ENCODE results near the gene DNAJC15. TPM values are rescaled to one million over a fixed set of nuclear protein-coding genes. Genes with fewer than 3 reads are reported as not detected.

The DNAJC15 gene
- total RNA-seq, 1 experiment from 2014 or later, result 10.8 TPM

DNA sequence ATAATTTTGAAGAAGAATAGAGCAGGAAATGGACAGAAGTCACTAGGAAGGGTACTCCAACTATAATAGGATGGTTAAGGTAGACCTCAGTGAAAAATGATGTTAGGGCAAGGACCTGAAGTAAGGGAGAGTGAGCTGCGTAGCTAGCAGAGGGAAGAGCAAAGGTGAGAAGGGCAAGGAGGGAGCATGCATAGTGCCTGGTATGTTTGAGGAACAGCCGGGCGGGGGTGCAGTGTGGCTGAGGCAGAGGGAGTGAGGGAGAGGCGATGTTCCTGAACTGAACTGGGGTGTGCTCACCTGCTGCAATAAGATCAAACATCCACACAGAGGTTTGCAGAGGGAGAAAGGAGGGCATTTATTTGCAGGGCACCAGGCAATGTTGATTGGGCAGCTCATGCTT is 110.4 kb downstream of the DNAJC15 start:
- no TSS peak for BruUV-seq (replicated peaks)
- Histone ChIP-seq H3K27ac (ENCODE audit: low read depth, low read length) (no peak overlapping the region), H3K4me2 (ENCODE audit: low read length) (no peak overlapping the region), H3K27me3 (ENCODE audit: insufficient read depth, low read length) (peaks cover 5% of the 10 kb centered on the region), H4K20me1 (ENCODE audit: insufficient read depth) (no peaks in the 10 kb centered on the region), H3K36me3 (ENCODE audit: control insufficient read depth in 1 of 2, insufficient read depth in 2 of 2, low read length in 2 of 2) (no peaks in the 10 kb centered on the region), H3K79me2 (ENCODE audit: insufficient read depth, low read length) (no peaks in the 10 kb centered on the region), H3K9me2 (ENCODE audit: insufficient read depth) (no peaks in the 10 kb centered on the region), H3K4me1 (ENCODE audit: control insufficient read depth in 1 of 2, insufficient read depth in 2 of 2, low read length in 2 of 2) (peaks cover 3 to 8% of the 10 kb centered on the region in 2 experiments; a peak in 2 of 4 replicates), H2AFZ (ENCODE audit: low read depth, low read length, poor library complexity, severe bottlenecking) (no peak overlapping the region), H3K9me3 (ENCODE audit: control insufficient read depth in 1 of 2, insufficient read depth in 1 of 2, low read depth in 1 of 2, low read length in 2 of 2) (no peaks in the 10 kb centered on the region), H3K9ac (ENCODE audit: low read length) (no peak overlapping the region), H3K4me3 (replicated peaks in 1 of 2; ENCODE audit: low read depth in 1 of 2, low read length in 2 of 2) (no peak overlapping the region)
- POLR2A ChIA-PET, result no interaction called here
- RAD21 ChIA-PET (ENCODE audit: low non-redundant PET in 1 of 2, low total read pairs in 2 of 2, uncharacterized antibody in 2 of 2, unreplicated experiment in 2 of 2), result no interaction called here
- intact Hi-C loops (cut with micrococcal nuclease), result loop anchor here (5.0 kb wide), 1 partner anchor 166 kb away; no protein-coding TSS in a partner anchor
- ATAC-seq (no peak), DNase-seq (ENCODE audit: low read depth, low spot score) (no peak)
- TF ChIP-seq POLR2A (IDR thresholded peaks at IDR 0.05; ENCODE audit: borderline replicate concordance, extremely low read depth, insufficient read depth, insufficient read length) (no peak), ZNF274 (IDR thresholded peaks at IDR 0.05; ENCODE audit: low read depth, low read length) (no peak), RAD21 (IDR thresholded peaks at IDR 0.05; ENCODE audit: low read depth) (no peak), ZFX (IDR thresholded peaks at IDR 0.05) (no peak), SP1 (IDR thresholded peaks at IDR 0.05; ENCODE audit: low read depth) (no peak), YY1 (IDR thresholded peaks at IDR 0.05; ENCODE audit: extremely low read depth, insufficient replicate concordance, low read depth, low read length) (no peak), TCF7L2 (IDR thresholded peaks at IDR 0.05; ENCODE audit: borderline replicate concordance, extremely low read depth, insufficient read depth, insufficient read length) (no peak), ELF1 (IDR thresholded peaks at IDR 0.05; ENCODE audit: borderline replicate concordance, low read depth) (no peak), SIN3A (IDR thresholded peaks at IDR 0.05; ENCODE audit: low read depth) (no peak), CEBPB (IDR thresholded peaks at IDR 0.05; ENCODE audit: low read depth) (no peak), EGR1 (IDR thresholded peaks at IDR 0.05; ENCODE audit: low read depth) (no peak), FOSL1 (IDR thresholded peaks at IDR 0.05; ENCODE audit: low read depth) (no peak)
- CTCF ChIA-PET, result no interaction called here

DNA sequence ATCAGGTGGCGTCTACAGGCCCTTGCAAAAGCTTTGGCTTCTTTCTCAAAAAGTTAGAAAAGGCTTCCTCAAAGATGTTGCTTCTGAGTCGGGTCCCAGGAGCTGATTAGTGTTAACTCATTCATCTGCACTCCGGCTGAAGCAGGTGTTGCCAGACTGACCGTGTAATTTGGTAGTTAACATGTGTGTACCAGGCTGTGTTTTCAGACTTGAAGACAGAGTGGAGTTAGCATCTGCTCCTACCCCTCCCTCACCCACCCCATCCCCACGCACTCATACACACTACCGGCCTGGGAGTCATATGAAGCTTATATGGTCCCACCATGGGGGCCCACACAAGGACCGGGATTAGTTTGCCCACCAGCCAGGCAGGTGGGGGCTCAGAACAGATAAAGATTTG is 111.5 kb downstream of the DNAJC15 start:
- intact Hi-C loops (cut with micrococcal nuclease), result loop anchor here (5.0 kb wide), 1 partner anchor 168 kb away; no protein-coding TSS in a partner anchor
- Histone ChIP-seq H3K4me3 (replicated peaks in 1 of 2; ENCODE audit: low read depth in 1 of 2, low read length in 2 of 2) (no peak overlapping the region), H3K9me2 (ENCODE audit: insufficient read depth) (no peaks in the 10 kb centered on the region), H3K9ac (ENCODE audit: low read length) (no peak overlapping the region), H3K27me3 (ENCODE audit: insufficient read depth, low read length) (no peaks in the 10 kb centered on the region; the same call in 1 of the 2 replicates), H3K27ac (ENCODE audit: low read depth, low read length) (no peak overlapping the region), H3K9me3 (ENCODE audit: control insufficient read depth in 1 of 2, insufficient read depth in 1 of 2, low read depth in 1 of 2, low read length in 2 of 2) (no peaks in the 10 kb centered on the region), H3K4me2 (ENCODE audit: low read length) (no peak overlapping the region), H3K79me2 (ENCODE audit: insufficient read depth, low read length) (no peaks in the 10 kb centered on the region), H3K4me1 (ENCODE audit: control insufficient read depth in 1 of 2, insufficient read depth in 2 of 2, low read length in 2 of 2) (peaks cover 3 to 8% of the 10 kb centered on the region in 2 experiments; a peak in 2 of 4 replicates), H2AFZ (ENCODE audit: low read depth, low read length, poor library complexity, severe bottlenecking) (no peak overlapping the region), H4K20me1 (ENCODE audit: insufficient read depth) (no peaks in the 10 kb centered on the region), H3K36me3 (ENCODE audit: control insufficient read depth in 1 of 2, insufficient read depth in 2 of 2, low read length in 2 of 2) (no peaks in the 10 kb centered on the region)
- BruUV-seq (replicated peaks), result no TSS peak
- RAD21 ChIA-PET (ENCODE audit: low non-redundant PET in 1 of 2, low total read pairs in 2 of 2, uncharacterized antibody in 2 of 2, unreplicated experiment in 2 of 2), result no interaction called here
- no peak for ATAC-seq
- CTCF ChIA-PET, result no interaction called here
- no peak for TF ChIP-seq TCF7L2 (IDR thresholded peaks at IDR 0.05; ENCODE audit: borderline replicate concordance, extremely low read depth, insufficient read depth, insufficient read length)
- TF ChIP-seq FOSL1 (IDR thresholded peaks at IDR 0.05; ENCODE audit: low read depth), result no peak
- no peak for TF ChIP-seq EGR1 (IDR thresholded peaks at IDR 0.05; ENCODE audit: low read depth)
- no peak for TF ChIP-seq CBX3 (IDR thresholded peaks at IDR 0.05; ENCODE audit: low read depth)
- TF ChIP-seq POLR2AphosphoS5 (IDR thresholded peaks at IDR 0.05; ENCODE audit: low read depth, low read length), result no peak
- TF ChIP-seq SP1 (IDR thresholded peaks at IDR 0.05; ENCODE audit: low read depth), result no peak
- no peak for TF ChIP-seq YY1 (IDR thresholded peaks at IDR 0.05; ENCODE audit: extremely low read depth, insufficient replicate concordance, low read depth, low read length)
- TF ChIP-seq SRF (IDR thresholded peaks at IDR 0.05; ENCODE audit: low read depth), result no peak
- TF ChIP-seq REST (IDR thresholded peaks at IDR 0.05; ENCODE audit: low read depth), result no peak
- no peak for TF ChIP-seq JUND (IDR thresholded peaks at IDR 0.05)
- no peak for TF ChIP-seq ZNF274 (IDR thresholded peaks at IDR 0.05; ENCODE audit: low read depth, low read length)
- no peak for DNase-seq (ENCODE audit: low read depth, low spot score)
- POLR2A ChIA-PET, result no interaction called here

Measured in HCT116 (cell line).